Activated CD4-positive, alpha-beta T cell treated with anti-CD3 and anti-CD28 coated beads for 4 hours (primary cell): Measurements from ENCODE around the gene ARRDC2.

ENCODE experiments used
- DNase-seq, 2 donors: peaks; one replicate each; pipeline ENCODE4 v3.0.0-alpha.2; 2020

Gene ARRDC2

DNA sequence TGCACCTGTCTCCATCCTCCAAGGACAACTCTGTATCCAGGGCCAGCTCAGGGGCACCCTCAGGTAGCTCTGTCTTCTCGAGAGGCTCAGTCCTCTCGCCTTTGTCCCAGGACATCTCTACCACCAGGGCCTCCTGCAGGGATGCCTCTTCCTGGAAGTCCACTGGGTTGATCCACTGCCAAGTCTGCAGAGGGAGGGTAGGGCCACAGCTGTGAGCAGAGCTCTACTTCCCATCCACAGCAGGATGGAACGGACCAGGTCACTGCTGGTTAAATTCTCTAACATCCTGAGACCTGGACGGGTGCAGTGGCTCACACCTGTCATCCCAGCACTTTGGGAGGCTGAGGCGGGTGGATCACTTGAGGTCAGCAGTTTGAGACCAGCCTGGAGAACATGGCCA, 51.9 kb downstream of the ARRDC2 start:
- DNase-seq = no peak

DNA sequence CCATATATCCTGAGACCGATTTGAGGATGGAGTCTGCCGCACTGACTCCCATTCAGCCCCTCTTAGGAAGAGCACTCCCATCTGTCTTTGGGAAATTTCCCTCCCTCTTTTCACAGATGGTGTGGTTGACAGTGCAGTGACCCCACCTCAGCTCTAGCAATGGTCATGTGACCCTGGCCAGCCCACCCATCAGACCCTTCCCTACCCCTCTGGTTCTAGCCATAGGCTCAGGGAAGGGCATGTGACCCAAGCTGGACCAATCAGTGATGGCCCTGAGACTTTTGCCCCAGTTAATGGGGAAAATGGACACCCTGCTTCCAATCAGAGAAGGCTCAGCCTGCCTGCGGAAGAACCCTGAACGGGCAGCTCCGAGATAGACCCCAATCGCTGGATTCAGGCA, 52.5 kb downstream of the ARRDC2 start:
- no peak for DNase-seq

DNA sequence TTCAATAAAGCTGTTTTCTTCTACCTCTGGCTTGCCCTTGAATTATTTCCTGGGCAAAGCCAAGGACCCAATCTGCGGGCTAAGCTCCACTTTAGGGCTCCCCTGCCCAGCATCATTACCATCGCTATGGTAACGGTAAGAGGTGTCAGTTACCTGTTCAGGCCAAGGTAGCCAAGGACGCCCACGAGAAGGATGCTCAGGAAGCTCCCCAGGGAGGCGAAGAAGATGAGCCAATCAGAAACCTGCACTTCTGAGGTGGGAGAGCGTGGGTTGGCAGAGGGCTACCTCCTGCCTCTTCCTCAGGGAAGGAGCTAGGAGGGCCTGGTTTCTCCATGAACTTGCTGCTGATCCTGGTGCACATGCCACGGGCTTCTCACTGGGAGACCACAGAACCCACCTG, 54.1 kb downstream of the ARRDC2 start:
- DNase-seq = no peak

DNA sequence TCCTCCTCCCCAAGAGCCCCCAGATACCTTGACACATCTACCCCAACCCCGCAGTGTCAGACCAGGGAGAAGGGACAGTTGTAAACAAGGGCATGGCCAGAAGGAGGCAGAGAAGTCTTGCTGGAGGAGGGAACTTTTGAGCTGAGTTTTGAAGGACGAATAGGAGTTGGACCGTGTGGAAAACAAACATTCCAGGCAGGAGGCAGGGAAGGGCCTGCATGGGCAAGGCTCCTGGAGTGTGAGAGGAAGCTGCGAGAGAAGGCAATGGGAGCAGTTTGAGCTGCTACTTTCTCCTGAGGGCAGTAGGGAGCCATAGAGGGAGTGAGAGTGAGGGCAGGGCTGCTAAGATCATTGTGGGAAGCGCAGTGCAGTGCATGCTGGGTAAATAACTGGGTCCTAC, 55.5 kb downstream of the ARRDC2 start:
- DNase-seq = peak in 1 of 2 donors; percentile 42
